HEK293 (cell line): ENCODE measurements around the gene TAF8.
A peak's percentile ranks its signal among the peaks of the same experiment; 100 is the strongest.

Experiments
- CTCF ChIA-PET: fragments of 350-600 bp; formaldehyde crosslinking; extraction: SDS; loops from one replicate; lab custom pipeline; 2021; ENCODE audit warnings: antibody characterized with exemption; lab: Yijun Ruan, JAX
- POLR2A ChIA-PET: fragments of 300-600 bp; formaldehyde crosslinking; extraction: SDS; loops from one replicate; lab custom pipeline; 2020; ENCODE audit warnings: antibody characterized with exemption, inconsistent platforms; lab: Yijun Ruan, JAX
- H3K27ac ChIP-seq: fragments of 200-500 bp; sonication (Bioruptor generic); 2 replicates; pipeline ENCODE4 v1.5.1; 2014; ENCODE audit warnings: low read depth, low read length, control low read depth, inconsistent platforms; ENCODE audit errors: extremely low read depth
- H3K36me3 ChIP-seq, 2 experiments: fragments of 200-500 bp in 1 of 2; sonication (Bioruptor generic) in 1 of 2; 1 replicate in 1 of 2; 2 replicates in 1 of 2; pipeline ENCODE4 v1.5.1; 2014 to 2017; ENCODE audit warnings: inconsistent platforms in 2 of 2, low read length in 2 of 2; ENCODE audit not compliant: control insufficient read depth in 2 of 2, insufficient read depth in 1 of 2
- H3K4me1 ChIP-seq: fragments of 200-500 bp; sonication (Bioruptor generic); 2 replicates; pipeline ENCODE4 v1.5.1; 2014; ENCODE audit warnings: mild to moderate bottlenecking, low read length, inconsistent platforms; ENCODE audit not compliant: control insufficient read depth, insufficient read depth
- H3K4me3 ChIP-seq: 2 replicates; pipeline ENCODE4 v1.5.1; 2011; ENCODE audit warnings: low read depth, mild to moderate bottlenecking, control low read depth, low read length, moderate library complexity
- H3K9me3 ChIP-seq: fragments of 200-500 bp; sonication (Bioruptor generic); 2 replicates; pipeline ENCODE4 v1.5.1; 2014; ENCODE audit warnings: low read depth, low read length, inconsistent platforms; ENCODE audit not compliant: control insufficient read depth, insufficient read depth
- GFI1B ChIP-seq: fragments of 450-650 bp; formaldehyde crosslinking; IDR thresholded peaks from 2 replicates; pipeline ENCODE4 v1.5.1; 2016; ENCODE audit warnings: missing biosample characterization, missing genetic modification characterization
- GLI2 ChIP-seq: fragments of 450-650 bp; formaldehyde crosslinking; IDR thresholded peaks from 2 replicates; pipeline ENCODE4; 2017; ENCODE audit warnings: missing biosample characterization, missing genetic modification characterization, low read depth, borderline replicate concordance
- GLIS2 ChIP-seq: fragments of 450-650 bp; formaldehyde crosslinking; IDR thresholded peaks from 2 replicates; pipeline ENCODE4 v1.5.1; 2016; ENCODE audit warnings: missing biosample characterization, missing genetic modification characterization
- KLF16 ChIP-seq: fragments of 450-650 bp; formaldehyde crosslinking; IDR thresholded peaks from 2 replicates; pipeline ENCODE4 v1.5.1; 2017; ENCODE audit warnings: missing biosample characterization, missing genetic modification characterization
- SP3 ChIP-seq: fragments of 450-650 bp; formaldehyde crosslinking; IDR thresholded peaks from 2 replicates; pipeline ENCODE4 v1.5.1; 2016; ENCODE audit warnings: missing biosample characterization, missing genetic modification characterization
- SP7 ChIP-seq: fragments of 450-650 bp; formaldehyde crosslinking; IDR thresholded peaks from 2 replicates; pipeline ENCODE4 v1.5.1; 2016; ENCODE audit warnings: missing biosample characterization, missing genetic modification characterization
- ZBTB17 ChIP-seq: fragments of 450-650 bp; formaldehyde crosslinking; IDR thresholded peaks from 2 replicates; pipeline ENCODE4 v1.5.1; 2016; ENCODE audit warnings: missing biosample characterization, missing genetic modification characterization
- ZBTB21 ChIP-seq: fragments of 450-650 bp; formaldehyde crosslinking; IDR thresholded peaks from 2 replicates; pipeline ENCODE4 v1.5.1; 2017; ENCODE audit warnings: missing biosample characterization, missing genetic modification characterization
- ZEB2 ChIP-seq: fragments of 450-650 bp; formaldehyde crosslinking; IDR thresholded peaks from 2 replicates; pipeline ENCODE4 v1.5.1; 2016; ENCODE audit warnings: missing biosample characterization, missing genetic modification characterization
- ZNF10 ChIP-seq: fragments of 450-650 bp; formaldehyde crosslinking; IDR thresholded peaks from 2 replicates; pipeline ENCODE4 v1.5.1; 2017; ENCODE audit warnings: missing biosample characterization, missing genetic modification characterization
- ZNF140 ChIP-seq: fragments of 450-650 bp; formaldehyde crosslinking; IDR thresholded peaks from 2 replicates; pipeline ENCODE4 v1.5.1; 2016; ENCODE audit warnings: missing biosample characterization, missing genetic modification characterization
- ZNF175 ChIP-seq: fragments of 450-650 bp; formaldehyde crosslinking; IDR thresholded peaks from 2 replicates; pipeline ENCODE4 v1.5.1; 2016; ENCODE audit warnings: missing biosample characterization, missing genetic modification characterization
- ZNF23 ChIP-seq: fragments of 450-650 bp; formaldehyde crosslinking; IDR thresholded peaks from 2 replicates; pipeline ENCODE4 v1.5.1; 2016; ENCODE audit warnings: missing biosample characterization, missing genetic modification characterization, borderline replicate concordance
- ZNF292 ChIP-seq: fragments of 450-650 bp; formaldehyde crosslinking; IDR thresholded peaks from 2 replicates; pipeline ENCODE4 v1.5.1; 2016; ENCODE audit warnings: low read depth, missing biosample characterization, missing genetic modification characterization, borderline replicate concordance
- ZNF324 ChIP-seq: fragments of 450-650 bp; formaldehyde crosslinking; IDR thresholded peaks from 2 replicates; pipeline ENCODE4 v1.5.1; 2016; ENCODE audit warnings: missing biosample characterization, missing genetic modification characterization
- ZNF624 ChIP-seq: fragments of 450-650 bp; formaldehyde crosslinking; IDR thresholded peaks from 2 replicates; pipeline ENCODE4 v1.5.1; 2017; ENCODE audit warnings: missing biosample characterization, missing genetic modification characterization
- ZNF629 ChIP-seq: fragments of 450-650 bp; formaldehyde crosslinking; IDR thresholded peaks from 2 replicates; pipeline ENCODE4 v1.5.1; 2017; ENCODE audit warnings: missing biosample characterization, missing genetic modification characterization
- ZNF785 ChIP-seq: fragments of 450-650 bp; formaldehyde crosslinking; IDR thresholded peaks from 2 replicates; pipeline ENCODE4 v1.5.1; 2016; ENCODE audit warnings: missing biosample characterization, missing genetic modification characterization
- ZSCAN16 ChIP-seq: fragments of 450-650 bp; formaldehyde crosslinking; IDR thresholded peaks from 2 replicates; pipeline ENCODE4 v1.5.1; 2016; ENCODE audit warnings: missing biosample characterization, missing genetic modification characterization
- TF ChIP-seq, protein P1 (sequence below): fragments of 450-650 bp; formaldehyde crosslinking; IDR thresholded peaks from 2 replicates; pipeline ENCODE4 v1.5.1; 2016; ENCODE audit warnings: missing biosample characterization, missing genetic modification characterization
- TF ChIP-seq, protein P2 (sequence below): fragments of 450-650 bp; IDR thresholded peaks from 2 replicates; pipeline ENCODE4 v1.5.1; 2018; ENCODE audit warnings: missing biosample characterization, missing genetic modification characterization
- TF ChIP-seq, protein P3 (sequence below): fragments of 450-650 bp; formaldehyde crosslinking; IDR thresholded peaks from 2 replicates; pipeline ENCODE4 v1.5.1; 2016; ENCODE audit warnings: missing biosample characterization, missing genetic modification characterization
- TF ChIP-seq, protein P4 (sequence below): fragments of 450-650 bp; IDR thresholded peaks from 2 replicates; pipeline ENCODE4 v1.5.1; 2018; ENCODE audit warnings: missing biosample characterization, mild to moderate bottlenecking, missing genetic modification characterization
- TF ChIP-seq, protein P5 (sequence below): fragments of 450-650 bp; formaldehyde crosslinking; IDR thresholded peaks from 2 replicates; pipeline ENCODE4 v1.5.1; 2017; ENCODE audit warnings: missing biosample characterization, missing genetic modification characterization
- TF ChIP-seq, protein P6 (sequence below): fragments of 450-650 bp; formaldehyde crosslinking; IDR thresholded peaks from 2 replicates; pipeline ENCODE4 v1.5.1; 2016; ENCODE audit warnings: missing biosample characterization, missing genetic modification characterization
- TF ChIP-seq, protein P7 (sequence below): fragments of 450-650 bp; formaldehyde crosslinking; optimal IDR thresholded peaks from 2 replicates; pipeline ENCODE3; 2016; ENCODE audit warnings: missing biosample characterization, mild to moderate bottlenecking, missing genetic modification characterization

TAF8 gene

DNA sequence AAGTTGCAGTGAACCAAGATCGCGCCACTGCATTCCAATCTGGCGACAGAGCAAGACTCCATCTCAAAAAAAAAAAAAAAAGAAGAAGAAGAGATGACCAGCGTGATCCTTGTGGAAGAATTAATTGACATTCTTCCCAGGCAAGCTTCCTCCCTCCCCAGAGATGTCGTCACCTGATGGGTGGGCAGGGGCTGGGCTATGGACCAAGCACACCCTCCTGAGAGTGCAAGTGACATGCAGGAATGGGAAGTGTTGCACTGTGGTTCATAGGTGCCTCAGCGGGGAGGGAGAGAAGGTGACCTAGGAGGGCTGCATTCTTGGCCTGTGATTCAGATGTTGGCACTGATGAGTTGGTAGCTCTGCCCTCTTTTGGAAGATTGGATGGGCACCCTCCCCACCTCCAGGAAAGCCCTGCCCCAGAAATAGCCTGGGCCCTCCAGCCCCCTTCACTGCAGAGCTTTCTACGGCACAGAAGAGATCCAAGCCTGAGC is 37.8 kb downstream of the TAF8 start:
- ChIA-PET CTCF (interaction anchor here (0.7 to 4.9 kb wide), 5 partner anchors 9 to 149 kb away, joined by 3 to 27 read pairs (median 4); no protein-coding TSS in a partner anchor), POLR2A (interaction anchor here (0.5 to 1.0 kb wide), 4 partner anchors 18 to 425 kb away, joined by 3 to 5 read pairs (median 4); no protein-coding TSS in a partner anchor)
- H3K4me3 ChIP-seq: no peak overlapping the region
- no peak overlapping the region for H3K27ac ChIP-seq
- H3K9me3 ChIP-seq: no peaks in the 10 kb centered on the region
- no peaks in the 10 kb centered on the region for H3K4me1 ChIP-seq
- no peaks in the 10 kb centered on the region; a peak in 1 of 3 replicates for H3K36me3 ChIP-seq
- no peak for TF ChIP-seq ZNF175
- TF ChIP-seq, protein P1, sequence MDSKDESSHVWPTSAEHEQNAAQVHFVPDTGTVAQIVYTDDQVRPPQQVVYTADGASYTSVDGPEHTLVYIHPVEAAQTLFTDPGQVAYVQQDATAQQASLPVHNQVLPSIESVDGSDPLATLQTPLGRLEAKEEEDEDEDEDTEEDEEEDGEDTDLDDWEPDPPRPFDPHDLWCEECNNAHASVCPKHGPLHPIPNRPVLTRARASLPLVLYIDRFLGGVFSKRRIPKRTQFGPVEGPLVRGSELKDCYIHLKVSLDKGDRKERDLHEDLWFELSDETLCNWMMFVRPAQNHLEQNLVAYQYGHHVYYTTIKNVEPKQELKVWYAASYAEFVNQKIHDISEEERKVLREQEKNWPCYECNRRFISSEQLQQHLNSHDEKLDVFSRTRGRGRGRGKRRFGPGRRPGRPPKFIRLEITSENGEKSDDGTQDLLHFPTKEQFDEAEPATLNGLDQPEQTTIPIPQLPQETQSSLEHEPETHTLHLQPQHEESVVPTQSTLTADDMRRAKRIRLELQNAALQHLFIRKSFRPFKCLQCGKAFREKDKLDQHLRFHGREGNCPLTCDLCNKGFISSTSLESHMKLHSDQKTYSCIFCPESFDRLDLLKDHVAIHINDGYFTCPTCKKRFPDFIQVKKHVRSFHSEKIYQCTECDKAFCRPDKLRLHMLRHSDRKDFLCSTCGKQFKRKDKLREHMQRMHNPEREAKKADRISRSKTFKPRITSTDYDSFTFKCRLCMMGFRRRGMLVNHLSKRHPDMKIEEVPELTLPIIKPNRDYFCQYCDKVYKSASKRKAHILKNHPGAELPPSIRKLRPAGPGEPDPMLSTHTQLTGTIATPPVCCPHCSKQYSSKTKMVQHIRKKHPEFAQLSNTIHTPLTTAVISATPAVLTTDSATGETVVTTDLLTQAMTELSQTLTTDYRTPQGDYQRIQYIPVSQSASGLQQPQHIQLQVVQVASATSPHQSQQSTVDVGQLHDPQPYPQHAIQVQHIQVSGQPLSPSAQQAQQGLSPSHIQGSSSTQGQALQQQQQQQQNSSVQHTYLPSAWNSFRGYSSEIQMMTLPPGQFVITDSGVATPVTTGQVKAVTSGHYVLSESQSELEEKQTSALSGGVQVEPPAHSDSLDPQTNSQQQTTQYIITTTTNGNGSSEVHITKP (tag by site-specific recombination): no peak
- no peak for TF ChIP-seq GLI2 (tag by site-specific recombination)
- TF ChIP-seq ZNF624 (tag by site-specific recombination): no peak
- TF ChIP-seq ZEB2 (tag by site-specific recombination): no peak
- TF ChIP-seq ZSCAN16 (tag by site-specific recombination): no peak
- peak; percentile 71 for TF ChIP-seq SP7 (tag by site-specific recombination)
- no peak for TF ChIP-seq ZNF23
- TF ChIP-seq, protein P2, sequence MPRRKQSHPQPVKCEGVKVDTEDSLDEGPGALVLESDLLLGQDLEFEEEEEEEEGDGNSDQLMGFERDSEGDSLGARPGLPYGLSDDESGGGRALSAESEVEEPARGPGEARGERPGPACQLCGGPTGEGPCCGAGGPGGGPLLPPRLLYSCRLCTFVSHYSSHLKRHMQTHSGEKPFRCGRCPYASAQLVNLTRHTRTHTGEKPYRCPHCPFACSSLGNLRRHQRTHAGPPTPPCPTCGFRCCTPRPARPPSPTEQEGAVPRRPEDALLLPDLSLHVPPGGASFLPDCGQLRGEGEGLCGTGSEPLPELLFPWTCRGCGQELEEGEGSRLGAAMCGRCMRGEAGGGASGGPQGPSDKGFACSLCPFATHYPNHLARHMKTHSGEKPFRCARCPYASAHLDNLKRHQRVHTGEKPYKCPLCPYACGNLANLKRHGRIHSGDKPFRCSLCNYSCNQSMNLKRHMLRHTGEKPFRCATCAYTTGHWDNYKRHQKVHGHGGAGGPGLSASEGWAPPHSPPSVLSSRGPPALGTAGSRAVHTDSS (tag by site-specific recombination): no peak
- no peak for TF ChIP-seq ZNF324 (tag by site-specific recombination)
- TF ChIP-seq, protein P3, sequence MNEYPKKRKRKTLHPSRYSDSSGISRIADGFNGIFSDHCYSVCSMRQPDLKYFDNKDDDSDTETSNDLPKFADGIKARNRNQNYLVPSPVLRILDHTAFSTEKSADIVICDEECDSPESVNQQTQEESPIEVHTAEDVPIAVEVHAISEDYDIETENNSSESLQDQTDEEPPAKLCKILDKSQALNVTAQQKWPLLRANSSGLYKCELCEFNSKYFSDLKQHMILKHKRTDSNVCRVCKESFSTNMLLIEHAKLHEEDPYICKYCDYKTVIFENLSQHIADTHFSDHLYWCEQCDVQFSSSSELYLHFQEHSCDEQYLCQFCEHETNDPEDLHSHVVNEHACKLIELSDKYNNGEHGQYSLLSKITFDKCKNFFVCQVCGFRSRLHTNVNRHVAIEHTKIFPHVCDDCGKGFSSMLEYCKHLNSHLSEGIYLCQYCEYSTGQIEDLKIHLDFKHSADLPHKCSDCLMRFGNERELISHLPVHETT (tag by site-specific recombination): 0 out of 2 replicates have a peak, but pooled peaks have one; percentile 20
- peak; percentile 81 for TF ChIP-seq ZNF10 (tag by site-specific recombination)
- TF ChIP-seq SP3 (tag by site-specific recombination): peak; percentile 33; the same call in 1 of the 2 replicates
- peak; percentile 28; the same call in 1 of the 2 replicates for TF ChIP-seq ZBTB17 (tag by site-specific recombination)
- TF ChIP-seq, protein P4, sequence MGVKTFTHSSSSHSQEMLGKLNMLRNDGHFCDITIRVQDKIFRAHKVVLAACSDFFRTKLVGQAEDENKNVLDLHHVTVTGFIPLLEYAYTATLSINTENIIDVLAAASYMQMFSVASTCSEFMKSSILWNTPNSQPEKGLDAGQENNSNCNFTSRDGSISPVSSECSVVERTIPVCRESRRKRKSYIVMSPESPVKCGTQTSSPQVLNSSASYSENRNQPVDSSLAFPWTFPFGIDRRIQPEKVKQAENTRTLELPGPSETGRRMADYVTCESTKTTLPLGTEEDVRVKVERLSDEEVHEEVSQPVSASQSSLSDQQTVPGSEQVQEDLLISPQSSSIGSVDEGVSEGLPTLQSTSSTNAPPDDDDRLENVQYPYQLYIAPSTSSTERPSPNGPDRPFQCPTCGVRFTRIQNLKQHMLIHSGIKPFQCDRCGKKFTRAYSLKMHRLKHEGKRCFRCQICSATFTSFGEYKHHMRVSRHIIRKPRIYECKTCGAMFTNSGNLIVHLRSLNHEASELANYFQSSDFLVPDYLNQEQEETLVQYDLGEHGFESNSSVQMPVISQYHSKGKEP (tag by site-specific recombination): no peak
- TF ChIP-seq GFI1B (tag by site-specific recombination): no peak
- no peak for TF ChIP-seq ZNF785 (tag by site-specific recombination)
- TF ChIP-seq ZBTB21 (tag by site-specific recombination): no peak
- TF ChIP-seq, protein P5, sequence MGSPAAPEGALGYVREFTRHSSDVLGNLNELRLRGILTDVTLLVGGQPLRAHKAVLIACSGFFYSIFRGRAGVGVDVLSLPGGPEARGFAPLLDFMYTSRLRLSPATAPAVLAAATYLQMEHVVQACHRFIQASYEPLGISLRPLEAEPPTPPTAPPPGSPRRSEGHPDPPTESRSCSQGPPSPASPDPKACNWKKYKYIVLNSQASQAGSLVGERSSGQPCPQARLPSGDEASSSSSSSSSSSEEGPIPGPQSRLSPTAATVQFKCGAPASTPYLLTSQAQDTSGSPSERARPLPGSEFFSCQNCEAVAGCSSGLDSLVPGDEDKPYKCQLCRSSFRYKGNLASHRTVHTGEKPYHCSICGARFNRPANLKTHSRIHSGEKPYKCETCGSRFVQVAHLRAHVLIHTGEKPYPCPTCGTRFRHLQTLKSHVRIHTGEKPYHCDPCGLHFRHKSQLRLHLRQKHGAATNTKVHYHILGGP (tag by site-specific recombination): no peak
- TF ChIP-seq ZNF292 (tag by site-specific recombination): no peak
- TF ChIP-seq, protein P6, sequence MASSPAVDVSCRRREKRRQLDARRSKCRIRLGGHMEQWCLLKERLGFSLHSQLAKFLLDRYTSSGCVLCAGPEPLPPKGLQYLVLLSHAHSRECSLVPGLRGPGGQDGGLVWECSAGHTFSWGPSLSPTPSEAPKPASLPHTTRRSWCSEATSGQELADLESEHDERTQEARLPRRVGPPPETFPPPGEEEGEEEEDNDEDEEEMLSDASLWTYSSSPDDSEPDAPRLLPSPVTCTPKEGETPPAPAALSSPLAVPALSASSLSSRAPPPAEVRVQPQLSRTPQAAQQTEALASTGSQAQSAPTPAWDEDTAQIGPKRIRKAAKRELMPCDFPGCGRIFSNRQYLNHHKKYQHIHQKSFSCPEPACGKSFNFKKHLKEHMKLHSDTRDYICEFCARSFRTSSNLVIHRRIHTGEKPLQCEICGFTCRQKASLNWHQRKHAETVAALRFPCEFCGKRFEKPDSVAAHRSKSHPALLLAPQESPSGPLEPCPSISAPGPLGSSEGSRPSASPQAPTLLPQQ (tag by site-specific recombination): no peak
- no peak for TF ChIP-seq ZNF140 (tag by site-specific recombination)
- no peak for TF ChIP-seq KLF16 (tag by site-specific recombination)
- TF ChIP-seq, protein P7, sequence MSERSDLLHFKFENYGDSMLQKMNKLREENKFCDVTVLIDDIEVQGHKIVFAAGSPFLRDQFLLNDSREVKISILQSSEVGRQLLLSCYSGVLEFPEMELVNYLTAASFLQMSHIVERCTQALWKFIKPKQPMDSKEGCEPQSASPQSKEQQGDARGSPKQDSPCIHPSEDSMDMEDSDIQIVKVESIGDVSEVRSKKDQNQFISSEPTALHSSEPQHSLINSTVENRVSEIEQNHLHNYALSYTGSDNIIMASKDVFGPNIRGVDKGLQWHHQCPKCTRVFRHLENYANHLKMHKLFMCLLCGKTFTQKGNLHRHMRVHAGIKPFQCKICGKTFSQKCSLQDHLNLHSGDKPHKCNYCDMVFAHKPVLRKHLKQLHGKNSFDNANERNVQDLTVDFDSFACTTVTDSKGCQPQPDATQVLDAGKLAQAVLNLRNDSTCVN (tag by site-specific recombination): no peak
- TF ChIP-seq GLIS2 (tag by site-specific recombination): no peak
- peak; percentile 45; the same call in 1 of the 2 replicates for TF ChIP-seq ZNF629 (tag by site-specific recombination)
